Myocyte (in vitro differentiated cells): ENCODE data around the gene PABPN1L. TPM values are rescaled to one million over a fixed set of nuclear protein-coding genes. Genes with fewer than 3 reads are reported as not detected.

Experiments used
- DNase-seq: peaks from one replicate; pipeline ENCODE4 v3.0.0-alpha.2; 2012; ENCODE audit warnings: low read depth
- polyA plus RNA-seq: library from polyadenylated mRNA; unstranded; fragments of >200 nt; gene quantifications from one replicate; pipeline ENCODE4 v1.2.1, GENCODE V29; 2012; ENCODE audit warnings: missing spikeins
- total RNA-seq: library from RNA; depleted of rRNA; stranded (reverse); fragments of >200 nt; gene quantifications from 2 replicates; pipeline ENCODE4 v1.2.3, GENCODE V29; 2014

Gene PABPN1L, protein sequence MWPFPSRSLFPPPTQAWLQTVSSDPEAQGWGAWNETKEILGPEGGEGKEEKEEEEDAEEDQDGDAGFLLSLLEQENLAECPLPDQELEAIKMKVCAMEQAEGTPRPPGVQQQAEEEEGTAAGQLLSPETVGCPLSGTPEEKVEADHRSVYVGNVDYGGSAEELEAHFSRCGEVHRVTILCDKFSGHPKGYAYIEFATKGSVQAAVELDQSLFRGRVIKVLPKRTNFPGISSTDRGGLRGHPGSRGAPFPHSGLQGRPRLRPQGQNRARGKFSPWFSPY
- total RNA-seq = 0.11 TPM in 1 of 2 replicates, not detected in the other
- not detected for polyA plus RNA-seq

DNA sequence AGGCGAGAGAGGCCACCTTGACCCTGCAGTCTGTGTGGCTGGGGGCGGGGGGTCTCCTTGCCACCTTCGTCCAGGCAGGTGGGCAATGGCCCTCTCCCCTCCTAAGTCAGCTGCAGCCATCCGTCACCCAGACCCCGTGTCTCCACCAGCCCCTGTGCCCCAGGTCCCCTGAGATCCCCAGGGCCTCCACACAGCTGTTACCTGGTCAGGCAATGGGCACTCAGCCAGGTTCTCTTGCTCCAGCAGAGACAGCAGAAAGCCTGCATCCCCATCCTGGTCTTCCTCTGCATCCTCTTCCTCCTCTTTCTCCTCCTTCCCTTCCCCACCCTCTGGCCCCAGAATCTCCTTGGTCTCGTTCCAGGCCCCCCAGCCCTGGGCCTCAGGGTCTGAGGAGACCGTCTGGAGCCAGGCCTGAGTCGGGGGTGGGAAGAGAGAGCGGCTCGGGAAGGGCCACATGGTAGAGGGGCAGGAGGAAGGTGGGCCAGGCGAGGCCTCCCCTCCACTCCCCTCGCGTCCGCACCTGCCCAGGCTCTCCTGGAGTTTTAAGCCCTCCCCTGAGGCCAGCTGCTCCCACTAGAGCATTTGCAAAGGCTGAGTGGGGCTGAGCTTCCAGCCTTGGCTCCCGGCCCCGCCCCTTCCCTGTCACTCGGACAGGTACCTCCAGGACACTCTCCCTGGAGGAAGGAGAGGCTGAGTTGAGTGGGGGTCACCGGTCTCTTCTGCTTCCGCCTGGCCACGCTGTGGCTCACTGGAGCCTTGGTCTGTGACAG lies at the start of gene PABPN1L:
PABPN1L (minus strand) TSS at position 510 of the 770 bp plus-strand sequence; CDS start at position 456, 54 bp downstream.
- no peak for DNase-seq

DNA sequence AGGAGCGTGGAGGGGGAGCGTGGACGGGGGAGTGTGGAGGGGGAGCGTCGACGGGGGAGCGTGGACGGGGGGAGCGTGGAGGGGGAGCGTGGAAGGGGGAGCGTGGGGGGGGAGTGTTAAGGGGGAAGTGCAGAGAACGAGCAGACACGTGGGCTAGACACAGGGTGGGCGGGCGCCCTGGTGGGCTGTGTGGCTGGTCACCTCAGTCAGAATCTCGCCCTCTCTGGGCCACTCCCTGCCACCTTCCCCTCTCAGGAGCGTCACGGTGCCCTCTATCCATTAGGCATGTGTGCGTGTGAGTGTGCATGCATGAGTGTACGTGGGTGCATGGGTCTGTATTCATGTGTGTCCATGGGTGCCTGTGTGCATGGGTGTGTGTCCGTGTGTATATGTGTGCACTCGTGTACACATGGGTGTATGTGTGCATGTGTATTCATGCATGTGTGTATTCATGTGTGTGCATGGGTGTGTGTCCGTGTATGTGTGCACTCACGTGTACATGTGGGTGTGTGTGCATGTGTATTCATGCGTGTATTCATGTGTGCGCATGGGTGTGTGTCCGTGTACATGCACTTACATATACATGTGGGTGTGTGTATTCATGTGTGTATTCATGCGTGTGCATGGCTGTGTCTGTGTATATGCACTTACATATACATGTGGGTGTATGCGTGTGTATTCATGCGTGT lies 49.3 kb upstream of the PABPN1L start:
- no peak for DNase-seq

DNA sequence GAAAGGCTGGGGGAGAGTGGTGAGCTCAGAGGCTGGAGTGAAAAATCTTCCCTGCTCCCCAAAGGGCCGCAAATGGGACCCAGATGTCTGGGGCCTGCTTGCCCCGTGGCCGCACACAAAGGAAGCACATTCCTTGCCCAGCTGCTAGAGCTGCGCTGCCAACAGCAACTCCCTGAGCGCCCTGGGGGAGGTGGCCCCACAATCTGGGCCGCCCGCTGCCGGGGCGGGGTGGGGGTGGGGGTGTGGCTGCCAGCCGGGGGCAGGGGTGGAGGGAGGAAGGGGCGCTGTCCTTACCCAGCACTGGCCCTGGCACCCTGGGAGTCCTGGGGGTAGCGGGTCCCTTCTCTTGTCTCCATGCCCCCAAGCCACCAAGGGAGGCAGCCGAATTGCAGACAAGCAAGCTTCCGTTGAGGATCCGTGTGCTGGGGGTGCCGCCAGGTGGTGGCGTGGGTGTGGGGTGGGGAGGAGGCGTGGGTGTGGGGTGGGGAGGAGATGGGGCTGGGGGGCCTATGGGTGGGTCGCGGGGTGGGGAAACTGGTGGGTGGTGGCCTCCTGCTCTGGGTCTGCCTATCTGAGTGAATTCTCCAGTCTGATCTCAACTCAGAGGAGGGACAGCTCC lies 48.4 kb upstream of the PABPN1L start:
- DNase-seq = peak; percentile 83

DNA sequence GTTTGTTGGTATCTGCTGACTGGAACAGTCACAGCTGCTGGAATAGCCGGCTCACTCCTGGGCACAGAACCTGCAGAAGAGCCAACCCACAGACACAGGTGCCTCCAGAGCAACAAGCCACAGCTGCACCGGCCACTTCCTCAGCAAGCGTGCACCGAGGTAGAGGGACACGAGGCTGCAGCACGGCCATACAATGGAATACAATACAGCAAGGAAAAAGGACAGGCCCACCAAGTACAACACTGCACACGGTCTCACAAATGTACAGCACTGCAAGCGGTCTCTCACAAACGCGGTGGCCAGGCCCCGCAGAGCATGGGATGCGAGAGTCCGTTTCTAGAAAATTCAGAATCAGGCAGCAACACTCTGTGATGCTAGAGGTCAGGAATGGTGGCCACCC lies 47.4 kb upstream of the PABPN1L start:
- no peak for DNase-seq

DNA sequence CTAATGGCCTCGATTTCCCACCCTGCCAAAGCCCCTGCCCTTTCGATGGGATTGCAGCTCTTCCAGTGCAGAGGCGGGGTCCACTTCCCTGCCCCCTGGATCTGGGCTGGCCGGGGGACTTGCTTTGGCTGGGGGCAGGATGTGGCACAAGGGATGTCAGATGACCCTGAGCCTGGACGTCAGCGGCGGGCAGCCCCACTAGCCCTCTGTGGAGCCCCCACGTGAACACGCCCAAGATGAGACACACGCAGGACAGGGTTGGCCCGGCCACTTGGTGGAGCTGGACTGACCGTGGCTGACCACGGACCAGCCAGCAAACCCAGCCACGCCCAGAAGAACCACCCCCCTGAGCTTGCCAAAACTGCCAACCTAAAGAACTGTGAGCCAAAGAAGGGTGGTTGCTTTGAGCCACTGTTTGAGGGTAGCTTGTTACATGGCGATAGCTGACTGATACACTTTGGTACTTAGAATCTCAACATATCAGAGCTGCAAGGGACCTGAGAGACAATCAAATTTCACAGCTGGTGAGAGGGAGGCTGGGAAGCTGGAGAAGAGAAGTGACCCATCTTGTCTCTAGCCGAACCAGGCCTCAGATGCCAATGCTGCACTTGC lies 46.6 kb upstream of the PABPN1L start:
- DNase-seq = no peak

DNA sequence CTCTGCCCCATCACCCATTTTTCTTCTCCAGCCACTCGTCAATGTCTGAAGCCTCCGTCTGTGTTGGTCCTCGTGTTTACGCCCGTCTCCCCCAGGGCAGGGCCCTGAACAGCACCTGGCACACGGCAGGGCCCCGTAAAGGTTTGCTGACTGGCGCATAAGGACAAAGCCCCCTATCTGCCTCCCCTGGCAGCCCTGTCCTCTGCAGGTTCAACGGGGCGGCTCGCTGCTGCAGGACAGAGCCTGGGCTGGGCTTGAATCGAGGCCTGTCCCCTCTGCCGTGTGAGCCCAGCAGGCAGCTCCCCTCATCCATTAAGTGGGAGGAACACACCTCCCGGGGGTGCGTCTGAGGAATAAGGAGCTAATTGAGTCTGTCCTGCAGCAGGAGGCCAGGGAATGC lies 46.1 kb upstream of the PABPN1L start:
- DNase-seq = no peak

DNA sequence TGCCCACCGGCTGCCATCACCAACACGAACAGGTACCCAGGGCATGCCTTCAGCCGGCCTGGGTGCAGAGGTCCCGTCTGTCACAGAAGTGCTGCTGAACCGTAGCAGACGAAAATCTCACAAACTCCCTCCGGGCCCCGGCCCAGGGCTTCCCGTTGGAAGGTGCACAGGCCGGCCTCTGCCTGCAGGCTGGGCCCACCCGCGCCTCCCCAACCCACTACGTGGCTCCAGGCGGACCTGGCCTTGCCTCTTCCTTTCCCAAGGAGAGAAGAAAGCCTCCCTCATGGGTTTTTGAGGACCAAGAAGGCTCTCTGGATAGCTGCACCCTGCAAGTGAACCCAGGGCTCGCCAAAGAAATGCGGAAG lies 45.5 kb upstream of the PABPN1L start:
- no peak for DNase-seq

DNA sequence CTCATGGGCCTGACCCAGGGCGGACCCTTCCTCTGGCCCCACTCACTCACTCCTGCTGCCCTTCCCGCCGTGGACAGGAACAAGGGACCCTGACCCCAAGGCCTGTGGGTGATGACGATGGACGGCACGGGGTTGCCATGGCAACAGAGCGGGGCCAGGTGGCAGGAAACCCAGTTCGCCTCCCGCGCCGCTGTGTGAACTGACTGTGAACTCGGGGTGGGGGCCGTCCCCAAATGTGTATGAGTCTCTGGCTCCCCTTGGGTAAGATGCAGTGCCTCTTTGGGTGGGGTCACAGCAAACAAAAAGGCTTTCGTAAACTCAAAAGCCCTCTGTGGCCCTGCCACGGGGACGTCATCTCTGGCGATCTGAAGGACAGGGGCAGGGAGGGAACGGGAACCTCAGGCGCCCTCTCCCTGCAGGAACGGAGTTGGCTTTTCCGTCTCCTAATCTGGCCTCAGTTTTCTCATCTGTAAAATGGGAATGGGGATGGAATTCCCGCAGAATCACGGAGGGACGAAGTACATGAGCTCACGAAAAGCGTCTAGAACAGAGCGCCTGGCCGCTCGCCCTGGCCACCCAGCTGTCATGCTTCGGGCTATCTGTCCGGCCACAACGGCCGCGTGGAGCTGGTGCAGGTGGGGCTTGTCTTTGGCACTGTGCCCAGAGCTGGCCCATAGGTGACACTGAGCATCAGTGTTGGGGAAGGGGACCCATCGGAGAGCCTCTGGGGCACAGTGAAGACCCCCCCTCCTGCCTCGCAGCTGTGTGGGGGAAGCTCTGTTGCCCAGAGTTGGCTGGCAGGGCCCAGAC lies 44.9 kb upstream of the PABPN1L start:
- no peak for DNase-seq

DNA sequence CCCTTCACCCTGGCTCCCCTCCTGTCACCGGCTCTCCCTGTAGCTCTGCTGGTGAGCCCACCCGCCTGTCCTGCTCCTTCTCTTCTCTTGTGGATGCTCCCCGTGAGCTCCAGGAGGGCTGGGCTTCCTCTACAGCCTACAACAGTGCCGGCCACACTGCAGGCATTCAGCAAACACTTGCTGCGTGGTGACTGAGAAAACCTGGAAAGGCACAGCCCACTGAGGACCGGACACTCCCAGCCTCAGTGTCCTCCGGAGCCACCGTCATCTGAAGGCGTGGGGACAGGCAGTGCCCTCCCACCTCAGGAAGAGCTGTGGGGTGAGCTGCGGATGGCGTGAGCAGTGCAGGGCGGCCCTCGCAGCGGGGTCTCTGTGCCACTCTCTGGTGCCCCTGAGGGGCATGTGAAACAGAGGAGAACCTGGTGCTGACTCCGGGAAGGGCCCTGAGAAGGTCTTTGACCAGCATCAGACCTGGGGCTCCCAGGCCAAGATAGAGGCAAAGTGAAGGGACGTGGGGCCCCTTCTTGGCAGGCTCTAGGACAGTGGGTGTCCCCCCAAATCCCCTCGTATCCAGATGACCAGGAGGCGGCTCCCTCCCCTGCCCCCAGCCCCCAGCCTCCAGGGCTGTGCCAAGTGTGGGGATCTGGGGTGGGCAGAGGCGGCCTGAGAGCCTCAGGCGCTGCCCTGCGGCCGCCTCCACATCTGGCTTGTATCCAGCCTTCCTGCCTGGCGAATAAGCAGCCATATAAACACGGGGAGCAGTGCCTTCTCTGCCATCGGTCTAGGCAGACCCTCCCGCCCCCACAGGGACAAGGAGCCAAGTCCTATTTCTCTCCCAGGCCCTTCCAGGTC lies 44.0 kb upstream of the PABPN1L start:
- no peak for DNase-seq

DNA sequence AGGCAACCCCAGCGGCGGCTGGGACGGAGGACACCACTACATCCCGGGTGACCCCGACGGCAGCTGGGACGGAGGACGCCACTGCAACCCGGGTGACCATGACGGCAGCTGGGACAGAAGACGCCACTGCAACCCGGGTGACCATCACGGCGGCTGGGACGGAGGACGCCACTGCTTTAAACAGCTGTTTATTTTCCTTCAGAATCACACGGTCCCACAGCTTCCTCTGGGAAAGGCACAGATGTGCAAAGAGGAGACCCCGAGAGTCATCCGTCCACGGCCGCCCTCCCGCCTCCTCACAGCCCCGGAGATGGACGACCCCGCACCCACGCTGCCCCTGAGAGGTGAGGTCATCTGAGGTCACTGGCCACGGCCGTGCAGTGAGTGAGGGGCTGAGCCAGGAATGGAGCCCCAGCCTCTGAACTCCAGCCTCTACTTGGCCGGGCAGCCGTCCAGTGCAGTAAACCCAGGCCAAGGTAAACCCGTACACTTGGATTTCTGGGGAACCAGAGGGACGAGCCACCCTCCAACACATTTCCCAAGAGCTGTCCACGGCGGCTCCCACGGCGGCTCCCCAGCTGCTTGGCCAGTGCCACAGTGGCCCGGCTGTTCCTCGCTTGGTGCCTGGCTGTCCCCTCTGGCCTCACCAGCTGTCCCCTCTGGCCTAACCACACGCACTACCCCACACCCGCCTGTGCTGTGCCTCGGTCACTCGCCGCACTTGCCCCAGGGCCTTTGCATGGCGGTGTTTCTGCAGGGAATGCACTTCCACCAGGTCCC lies 43.2 kb upstream of the PABPN1L start:
- DNase-seq = peak; percentile 66

DNA sequence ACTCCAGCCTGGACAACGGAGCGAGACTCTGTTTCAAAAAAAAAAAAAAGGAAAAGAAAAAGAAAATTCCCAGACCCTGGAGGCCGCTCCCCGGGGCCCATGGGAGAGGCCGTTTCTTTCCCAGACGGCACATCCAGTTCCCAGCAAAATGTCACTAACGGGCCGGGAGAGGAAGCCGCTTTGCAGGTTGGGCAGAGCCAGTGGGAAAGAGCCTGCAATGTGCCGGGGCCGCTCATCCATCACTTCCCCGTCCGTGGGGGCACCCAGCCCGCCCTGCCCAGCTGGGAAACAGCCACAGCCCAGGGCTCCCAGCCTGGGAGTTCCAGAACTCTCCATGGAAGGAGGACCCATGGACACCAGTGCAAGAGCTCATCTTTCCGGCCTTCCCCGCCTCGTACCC lies 41.8 kb upstream of the PABPN1L start:
- no peak for DNase-seq

DNA sequence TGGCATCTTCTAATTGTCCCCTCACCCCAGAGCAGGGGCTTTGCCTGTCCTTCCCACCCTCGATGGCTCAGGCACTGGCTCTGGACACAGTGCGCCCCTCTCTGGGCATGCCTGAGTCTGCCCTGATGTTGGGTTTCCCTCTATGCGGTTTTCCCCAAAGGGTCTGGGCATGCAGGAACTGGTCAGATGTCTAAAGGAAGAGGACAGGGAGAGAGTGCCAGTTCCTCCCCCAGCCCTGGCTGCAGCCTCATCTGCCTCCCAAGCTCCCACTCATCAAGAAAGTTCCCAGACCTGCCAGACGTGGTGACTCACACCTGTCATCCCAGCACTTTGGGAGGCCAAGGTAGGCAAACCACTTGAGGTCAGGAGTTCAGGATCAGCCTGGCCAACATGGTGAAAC lies 41.3 kb upstream of the PABPN1L start:
- peak; percentile 68 for DNase-seq

DNA sequence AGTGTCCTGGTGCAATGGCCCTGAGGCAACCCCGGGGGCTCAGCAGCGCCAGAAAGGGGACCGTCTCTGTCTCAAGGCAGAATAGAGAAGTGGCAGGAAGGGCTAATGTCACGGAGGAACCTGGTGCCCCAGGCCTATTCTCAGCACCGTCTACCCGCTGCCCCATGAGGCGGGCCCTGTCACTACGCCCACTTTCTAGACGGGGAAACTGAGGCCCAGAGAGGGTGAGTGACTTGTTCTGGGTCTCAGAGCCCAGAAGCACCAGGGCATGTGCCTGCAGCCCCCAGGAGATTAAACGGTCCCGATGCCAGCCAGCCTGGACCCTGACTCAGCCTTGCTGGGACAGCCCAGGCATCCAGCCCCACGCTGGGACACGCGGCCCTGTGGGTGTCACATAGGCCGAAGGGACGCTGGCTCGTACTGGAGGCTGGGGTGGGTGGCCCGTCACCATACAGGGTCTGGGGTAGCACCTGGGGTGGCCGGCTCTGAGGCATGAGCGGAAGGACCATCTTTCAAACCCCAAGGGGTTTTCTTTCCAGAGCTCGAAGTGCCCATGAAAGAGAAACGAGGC lies 40.2 kb upstream of the PABPN1L start:
- DNase-seq = no peak

DNA sequence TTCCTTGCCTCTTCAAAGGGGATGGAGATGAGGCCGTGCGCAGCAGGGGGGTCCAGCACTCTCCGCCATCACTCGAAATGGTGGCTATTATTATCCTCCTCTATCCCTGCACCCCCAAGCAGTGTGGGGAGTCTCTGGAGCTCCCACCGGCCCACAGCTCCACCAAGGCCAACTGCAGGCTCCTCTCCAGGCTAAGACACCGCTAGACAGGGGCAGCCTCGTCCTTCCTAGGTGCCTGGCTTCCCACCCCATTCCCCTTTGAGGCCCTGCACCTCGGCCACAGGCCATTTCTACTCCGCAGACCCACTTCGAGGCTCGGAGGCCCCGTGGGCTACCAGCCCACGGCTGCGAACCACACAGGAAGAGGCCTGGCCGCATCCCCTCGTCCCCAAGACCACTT lies 39.6 kb upstream of the PABPN1L start:
- DNase-seq = no peak

DNA sequence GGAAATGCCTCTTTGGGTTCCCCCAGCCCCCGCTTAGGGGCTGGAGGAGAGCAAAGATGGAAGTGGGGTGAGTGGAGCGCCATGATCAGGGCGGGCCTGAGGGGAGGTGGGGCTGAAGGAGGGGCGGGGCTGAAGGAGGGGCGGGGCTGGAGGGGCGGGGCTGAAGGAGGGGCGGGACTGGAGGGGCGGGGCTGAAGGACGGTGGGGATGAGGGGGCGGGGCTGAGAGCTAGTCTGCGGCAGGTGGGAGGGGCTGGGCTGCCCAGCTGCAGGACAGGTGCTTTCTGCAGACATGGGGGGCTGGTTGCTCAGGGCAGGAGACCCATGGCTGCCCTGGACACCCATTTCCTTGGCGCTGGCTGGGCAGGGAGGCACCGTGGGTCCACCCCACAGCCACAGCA lies 39.1 kb upstream of the PABPN1L start:
- no peak for DNase-seq

DNA sequence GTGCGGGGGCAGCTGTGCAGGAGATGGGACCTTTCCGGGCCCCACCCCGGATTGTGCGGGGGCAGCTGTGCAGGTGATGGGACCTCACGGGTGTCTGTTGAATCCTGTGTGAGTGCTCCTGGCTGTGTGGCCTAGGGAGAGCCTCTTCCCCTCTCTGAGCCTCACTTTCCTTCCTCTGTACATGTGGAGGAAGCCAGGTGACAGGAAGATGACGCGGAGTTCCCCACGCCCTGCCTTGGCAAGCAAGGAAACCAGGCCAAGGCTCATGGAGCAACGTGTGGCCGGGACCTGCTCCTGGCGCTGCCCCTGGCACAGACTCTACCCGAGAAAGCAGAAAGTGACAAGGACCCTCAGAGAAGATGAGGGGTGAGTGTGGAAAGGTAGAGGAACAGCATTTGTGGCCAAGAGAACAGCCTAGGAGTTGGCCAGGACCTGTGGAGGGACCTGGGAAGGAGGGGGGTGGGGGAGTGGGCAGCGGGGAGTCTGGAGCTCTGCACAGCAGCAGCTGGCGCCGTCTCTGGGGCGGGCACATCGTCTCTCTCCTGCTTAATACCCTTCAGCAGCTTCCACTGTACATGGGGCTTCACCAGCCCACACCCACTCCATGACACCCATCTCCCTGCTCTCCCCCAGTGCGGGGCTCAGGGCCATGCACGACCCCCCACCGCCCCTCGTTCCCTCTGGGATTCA lies 38.4 kb upstream of the PABPN1L start:
- DNase-seq = no peak

DNA sequence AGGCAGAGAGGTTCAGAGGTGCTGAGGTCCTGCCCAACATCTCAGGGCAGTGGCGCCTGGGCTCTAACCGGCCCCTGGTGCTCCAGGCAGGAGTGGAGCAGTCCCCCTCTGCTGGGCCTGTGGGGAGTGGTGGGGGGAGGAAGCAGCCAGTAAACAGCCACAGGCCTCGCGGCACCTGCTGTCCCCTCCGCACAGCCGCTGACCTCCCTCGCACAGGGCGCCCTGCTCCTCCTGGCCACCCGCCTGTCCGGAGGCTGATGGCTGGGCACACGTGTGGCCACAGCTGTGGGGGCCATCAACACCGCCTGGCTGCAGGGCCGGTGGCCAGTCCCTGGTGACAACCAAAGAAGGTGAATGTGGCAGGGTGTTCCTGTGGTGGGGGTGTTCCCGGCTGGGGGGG lies 36.8 kb upstream of the PABPN1L start:
- DNase-seq = peak; percentile 96

DNA sequence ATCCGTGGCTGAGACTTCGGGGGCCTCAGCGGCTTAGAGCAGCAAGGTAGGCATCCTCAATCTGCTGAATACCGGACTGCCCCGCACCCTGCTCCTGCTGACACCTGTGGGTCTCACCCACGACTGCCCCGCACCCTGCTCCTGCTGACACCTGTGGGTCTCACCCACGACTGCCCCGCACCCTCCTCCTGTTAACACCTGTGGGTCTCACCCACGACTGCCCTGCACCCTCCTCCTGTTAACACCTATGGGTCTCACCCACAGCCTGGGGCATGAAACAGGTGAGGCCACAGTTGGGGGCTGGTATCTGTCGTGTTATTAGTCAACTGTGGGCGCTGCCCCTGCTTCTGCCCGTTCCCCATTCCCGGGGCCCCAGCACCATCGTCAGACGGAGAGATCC lies 36.3 kb upstream of the PABPN1L start:
- DNase-seq = no peak
